GM18867 (cell line): ENCODE data around the gene KIF5A.

Experiments
- ATAC-seq: cut with Tn5 transposase; IDR thresholded peaks from one replicate; pipeline ENCODE4 v1.9.1; 2021; ENCODE audit warnings: mild to moderate bottlenecking, moderate library complexity; ENCODE audit not compliant: unreplicated experiment

The KIF5A gene

DNA sequence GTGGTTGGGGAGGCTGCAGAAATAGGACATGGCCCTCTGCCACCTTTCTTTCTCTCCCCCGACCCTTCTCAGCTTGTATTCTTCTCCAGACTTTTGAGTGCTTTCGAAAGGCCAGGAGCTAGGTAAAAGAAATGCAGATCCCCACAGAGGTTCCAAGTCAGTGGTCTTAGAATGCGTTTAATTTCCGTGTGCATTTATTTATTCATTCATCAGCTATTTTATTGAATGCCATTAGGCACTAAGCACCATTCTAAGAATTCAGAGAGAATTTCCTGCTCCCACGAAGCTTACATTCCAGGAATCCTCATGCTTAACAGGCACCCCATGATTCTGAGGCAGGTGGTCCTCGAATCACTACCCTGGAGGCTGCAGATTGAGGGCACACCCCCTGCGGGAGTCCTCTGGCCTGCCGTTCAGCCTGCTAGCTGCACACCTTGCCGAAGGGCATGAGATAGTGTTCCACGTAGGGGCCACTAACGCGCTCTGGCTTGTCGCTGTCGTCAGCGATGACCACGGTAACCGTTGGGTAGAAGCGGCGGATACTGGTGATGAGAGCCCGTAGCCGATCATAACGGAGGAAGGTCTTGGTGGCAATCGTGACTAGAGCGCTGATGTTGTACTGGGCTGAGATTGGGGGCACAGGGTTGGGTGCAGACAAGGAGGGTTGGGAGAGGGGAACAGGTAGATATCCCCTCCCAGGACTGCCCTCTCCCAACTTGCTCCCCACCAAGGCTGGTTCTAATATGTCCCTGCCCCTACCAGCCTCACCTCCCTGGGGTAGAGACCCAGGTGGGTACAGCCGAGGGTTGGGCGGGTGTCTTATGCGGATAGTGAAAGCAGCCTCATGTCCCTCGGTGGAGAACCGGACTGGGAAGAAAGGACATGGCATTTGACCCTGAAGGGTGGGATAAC, 78.7 kb downstream of the KIF5A start:
- no peak for ATAC-seq

DNA sequence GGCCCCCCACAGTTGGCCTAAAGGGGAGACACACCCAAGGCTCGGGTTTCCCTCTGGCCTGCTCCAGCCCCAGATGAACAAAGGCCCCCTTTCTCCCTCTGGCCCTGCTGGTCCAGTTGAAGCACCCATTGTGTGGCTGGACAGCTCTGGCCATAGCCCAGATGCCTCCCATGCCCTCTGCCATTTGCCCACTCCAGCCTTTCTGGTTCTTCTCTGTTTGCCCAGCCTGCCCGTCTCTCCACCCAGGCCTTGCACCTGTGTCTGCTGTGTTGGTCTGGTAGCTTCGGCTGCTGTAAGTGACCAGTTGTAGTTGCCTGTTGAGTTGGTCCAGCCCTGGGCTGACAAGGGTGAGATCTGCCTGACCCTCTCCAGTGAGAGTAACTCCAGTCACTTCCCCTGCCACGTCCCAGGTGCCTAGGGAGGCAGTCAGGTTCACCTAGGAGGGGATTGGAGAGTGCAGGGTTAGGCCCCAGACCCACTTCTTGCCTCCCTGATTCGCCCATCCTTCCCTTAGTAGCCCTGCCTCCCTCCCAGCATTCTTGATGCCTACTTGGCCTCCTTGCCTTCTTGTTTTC, 80.1 kb downstream of the KIF5A start:
- ATAC-seq: no peak

DNA sequence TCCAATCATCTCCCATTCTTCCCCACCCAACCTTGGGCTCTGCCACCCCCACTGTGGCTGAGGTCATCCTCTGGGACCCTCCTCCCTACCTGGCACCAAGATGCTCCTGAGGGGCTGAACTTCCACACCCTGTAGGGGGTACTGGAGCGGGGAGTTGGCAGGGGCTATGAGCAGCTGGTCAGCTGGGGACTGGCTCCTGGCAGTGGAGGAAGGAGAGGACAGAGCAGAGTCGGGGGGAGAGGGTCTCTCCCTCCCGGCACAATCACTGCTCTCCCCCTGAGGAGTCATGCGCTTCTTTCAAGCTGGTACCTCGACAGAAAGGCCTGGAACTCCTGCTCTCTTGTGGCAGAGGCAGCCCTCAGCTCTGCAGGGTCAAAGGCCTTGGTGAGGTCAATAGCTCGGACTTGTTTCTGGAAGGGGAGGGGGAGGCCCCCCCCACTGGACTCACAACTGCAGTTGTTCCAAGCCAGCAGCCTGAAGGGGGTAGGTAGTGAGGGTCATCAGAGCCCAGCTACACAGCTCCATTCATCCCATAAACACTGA, 81.1 kb downstream of the KIF5A start:
- no peak for ATAC-seq

- ATAC-seq: no peak
Observed at GRCh38 chr12:57631566-57632072, 81.8 kb downstream of the KIF5A start.

DNA sequence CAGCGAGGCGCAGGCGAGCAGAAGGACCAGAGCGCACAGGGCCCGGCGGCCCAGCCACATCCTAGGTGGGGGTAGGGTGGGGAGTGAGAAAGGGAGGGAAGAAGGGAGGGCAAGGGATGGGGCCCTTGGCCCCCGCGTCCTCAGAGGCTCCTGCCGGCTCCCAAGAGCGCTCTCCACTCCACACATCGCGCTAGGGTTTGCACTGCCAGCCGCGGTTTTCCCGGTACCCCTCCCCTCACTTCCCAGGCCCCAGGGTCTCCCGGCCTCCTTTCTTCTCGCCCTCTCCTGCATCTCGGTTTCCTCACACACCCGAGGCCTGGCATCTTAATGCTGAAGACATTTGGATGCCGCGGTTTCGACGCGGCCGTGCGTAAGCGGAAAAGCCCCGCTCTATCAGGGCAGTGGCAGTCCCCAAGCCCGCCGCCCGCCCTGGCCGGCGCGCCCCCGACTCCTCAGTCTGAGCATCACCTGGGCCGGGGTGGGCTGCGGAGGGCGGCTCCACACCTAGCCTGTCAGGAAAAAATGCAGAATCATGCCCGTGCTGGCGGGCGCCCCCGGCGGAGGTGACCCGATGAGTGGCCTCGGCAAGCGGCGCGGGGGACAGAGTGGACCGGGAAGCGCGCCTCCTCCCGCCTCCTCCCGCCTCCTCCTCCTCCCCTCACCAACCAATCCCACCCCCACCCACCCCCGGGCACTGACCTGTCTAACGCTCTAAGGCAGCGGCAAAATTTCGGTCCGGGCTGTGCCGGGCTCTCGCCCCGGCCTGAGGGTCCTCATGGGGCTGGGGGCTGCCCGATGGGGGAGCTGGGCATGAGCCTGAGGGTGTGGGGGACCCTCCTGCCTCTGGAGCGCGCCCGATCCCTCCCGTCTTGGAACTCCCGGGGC, 82.5 kb downstream of the KIF5A start:
- peak; percentile 15 for ATAC-seq

- ATAC-seq: peak; percentile 89
Observed at GRCh38 chr12:57632958-57633840, 83.4 kb downstream of the KIF5A start, which contains the start of gene B4GALNT1. B4GALNT1 (minus strand) TSS chr12:57633201; CDS start chr12:57632132, 1,069 bp downstream.
